PFSK-1 (cell line): ENCODE measurements around the gene ERC1.

ENCODE experiments used
- FOXP2 ChIP-seq: optimal IDR thresholded peaks from 2 replicates; pipeline ENCODE3; 2011; ENCODE audit warnings: borderline replicate concordance, control low read depth, inconsistent platforms; ENCODE audit not compliant: insufficient read depth; ENCODE audit errors: extremely low read length, extremely low read depth
- POLR2AphosphoS5 ChIP-seq: IDR thresholded peaks from 2 replicates; pipeline ENCODE4 v1.6.1; 2012; ENCODE audit warnings: low read depth, mild to moderate bottlenecking, control low read depth, low read length, moderate library complexity
- REST ChIP-seq, 2 experiments: IDR thresholded peaks; 2 replicates each; pipeline versions ENCODE4 v1.6.1 to v1.8.0; 2011 to 2012; ENCODE audit warnings: low read depth in 2 of 2, low read length in 2 of 2, control low read depth in 1 of 2, inconsistent platforms in 1 of 2, mild to moderate bottlenecking in 1 of 2, moderate library complexity in 1 of 2; ENCODE audit not compliant: insufficient read depth in 1 of 2
- SIN3A ChIP-seq: IDR thresholded peaks from 2 replicates; pipeline ENCODE4 v1.6.1; 2012; ENCODE audit warnings: mild to moderate bottlenecking, low read length, moderate library complexity, borderline replicate concordance; ENCODE audit not compliant: insufficient read depth
- TAF1 ChIP-seq: IDR thresholded peaks from 2 replicates; pipeline ENCODE4 v1.6.1; 2012; ENCODE audit warnings: low read length, control low read depth, borderline replicate concordance; ENCODE audit not compliant: insufficient read depth

Gene ERC1

DNA sequence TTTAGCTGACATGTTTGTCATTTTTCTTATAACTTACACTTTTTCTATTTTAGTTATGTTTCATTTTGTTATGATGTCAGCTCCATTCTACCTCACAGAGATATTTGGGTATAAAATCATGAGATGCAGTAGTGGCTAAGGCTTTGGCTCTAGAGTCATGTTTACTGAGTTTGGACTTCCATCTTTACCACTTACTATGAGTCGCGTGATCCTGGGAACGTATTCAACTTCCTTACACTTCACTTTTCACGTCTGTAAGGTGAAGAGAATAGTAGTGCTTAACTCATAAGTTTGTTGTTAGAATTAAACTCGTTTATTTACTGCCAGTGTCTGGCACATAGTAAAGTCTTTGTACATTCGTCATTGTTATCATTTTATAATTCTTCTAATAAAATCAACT is 126.3 kb downstream of the ERC1 start:
- TF ChIP-seq FOXP2 (no peak), REST (IDR thresholded peaks at IDR 0.05; ENCODE audit: insufficient read depth in 1 of 2, low read depth in 2 of 2, low read length in 2 of 2) (no peak), TAF1 (no peak), POLR2AphosphoS5 (no peak)

GRCh38 chr12:1117970-1118563 is 127.0 kb downstream of the ERC1 start:
- TF ChIP-seq TAF1 (no peak), SIN3A (no peak), REST (IDR thresholded peaks at IDR 0.05; ENCODE audit: insufficient read depth in 1 of 2, low read depth in 2 of 2, low read length in 2 of 2) (no peak), POLR2AphosphoS5 (no peak), FOXP2 (no peak)

DNA sequence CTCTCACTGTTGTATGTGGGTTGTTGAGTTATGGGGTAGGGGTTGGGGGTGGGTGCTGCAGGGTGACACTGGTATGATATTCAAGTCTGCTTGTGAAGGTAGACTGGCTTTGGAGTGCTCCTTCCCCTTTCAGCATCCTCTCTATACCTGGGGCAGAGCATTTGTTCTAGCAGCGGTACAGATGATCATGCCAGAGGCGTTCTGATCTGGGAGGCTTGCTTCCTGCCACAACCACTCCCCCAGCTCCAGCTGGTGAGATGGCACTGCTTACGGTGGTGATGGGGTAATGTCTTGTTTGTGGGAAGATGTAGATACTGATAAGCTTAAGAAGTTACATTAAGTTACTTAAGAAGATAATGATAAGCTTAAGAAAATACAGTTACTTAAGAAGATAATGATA is 131.8 kb downstream of the ERC1 start:
- TF ChIP-seq REST (IDR thresholded peaks at IDR 0.05; ENCODE audit: insufficient read depth in 1 of 2, low read depth in 2 of 2, low read length in 2 of 2) = no peak
- TF ChIP-seq FOXP2 = no peak
- no peak for TF ChIP-seq SIN3A
- no peak for TF ChIP-seq TAF1
- no peak for TF ChIP-seq POLR2AphosphoS5

- TF ChIP-seq TAF1 = no peak
- no peak for TF ChIP-seq REST (IDR thresholded peaks at IDR 0.05; ENCODE audit: insufficient read depth in 1 of 2, low read depth in 2 of 2, low read length in 2 of 2)
- no peak for TF ChIP-seq POLR2AphosphoS5
- no peak for TF ChIP-seq FOXP2
- no peak for TF ChIP-seq SIN3A
These were observed 135.1 kb downstream of the ERC1 start for GRCh38 chr12:1126091-1126490.

DNA sequence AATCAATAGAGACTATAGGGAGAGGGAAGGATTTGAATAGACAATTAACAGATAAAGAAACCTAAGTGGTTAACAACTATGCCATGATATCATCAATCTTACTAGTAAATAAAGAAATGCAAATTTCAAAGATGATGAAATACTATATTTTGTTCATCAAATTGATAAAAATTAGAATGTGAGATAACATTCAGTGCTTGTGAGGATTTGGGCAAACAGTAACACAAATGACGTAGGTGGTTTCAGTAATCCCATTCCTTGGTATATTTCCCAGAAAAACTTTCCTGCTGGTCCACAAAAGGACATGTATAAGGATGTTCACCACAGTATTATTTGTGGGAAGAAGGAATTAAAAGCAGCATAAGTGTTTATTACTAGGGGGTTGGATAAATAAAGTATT is 136.0 kb downstream of the ERC1 start:
- no peak for TF ChIP-seq SIN3A
- TF ChIP-seq REST (IDR thresholded peaks at IDR 0.05; ENCODE audit: insufficient read depth in 1 of 2, low read depth in 2 of 2, low read length in 2 of 2) = no peak
- TF ChIP-seq POLR2AphosphoS5 = no peak
- no peak for TF ChIP-seq FOXP2
- no peak for TF ChIP-seq TAF1
